ENCODE data around the gene POLR3C.

POLR3C gene

DNA sequence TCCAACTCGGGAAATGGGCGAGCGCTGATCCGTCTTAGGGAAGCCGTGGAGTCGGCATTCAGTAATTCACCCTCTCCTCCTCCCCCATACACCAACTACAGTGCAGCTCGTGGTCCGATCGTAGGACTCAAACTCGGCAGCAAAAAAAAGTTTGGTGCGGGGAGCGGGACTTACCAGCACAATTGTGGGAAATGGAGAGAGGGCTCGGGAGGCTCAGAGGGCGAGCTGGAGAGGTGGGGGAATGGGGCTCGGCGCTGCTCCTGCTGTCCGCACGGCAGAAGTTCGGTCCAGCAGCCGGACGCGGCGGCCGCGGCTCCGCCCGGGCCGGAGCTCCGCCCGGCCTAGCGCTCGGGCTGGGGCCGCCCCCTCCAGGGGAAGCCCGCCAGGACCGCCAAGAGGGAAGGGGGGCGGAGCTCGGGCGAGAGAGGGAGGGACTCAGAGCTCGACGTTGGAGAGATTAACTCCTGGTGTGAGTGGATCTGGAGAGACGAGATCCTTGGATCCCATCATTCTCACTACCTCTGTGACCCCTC lies 35.6 kb downstream of the POLR3C start:
- peaks cover 3 to 6% of the 10 kb centered on the region in 2 experiments for H3K4me1 ChIP-seq (ENCODE audit: control insufficient read depth in 1 of 2, insufficient read depth in 2 of 2, low read length in 2 of 2)
- peak; percentile 91 to 93 for DNase-seq
- H2BK5ac ChIP-seq (ENCODE audit: low read depth, low read length, poor library complexity): peak overlapping the region; percentile 34
- no peaks in the 10 kb centered on the region for H3K9me3 ChIP-seq (ENCODE audit: insufficient read depth, low read depth, low read length)
- no peak overlapping the region for H2AK5ac ChIP-seq (ENCODE audit: low read length)
- no peak overlapping the region for H3K4ac ChIP-seq (ENCODE audit: low read depth, low read length)
- H4K91ac ChIP-seq (ENCODE audit: low read depth, low read length): peak overlapping the region; percentile 30
- no peak overlapping the region for H4K12ac ChIP-seq (ENCODE audit: low read depth, low read length)
- no CpG with 5 or more reads among the region's 41 CpGs for WGBS (ENCODE audit: extremely low coverage, insufficient coverage, insufficient read length)
- no peak overlapping the region for H2BK12ac ChIP-seq (ENCODE audit: low read length)
- H2AFZ ChIP-seq (ENCODE audit: insufficient read depth, low read length, poor library complexity): peak overlapping the region; percentile 98
- H3K27me3 ChIP-seq (ENCODE audit: insufficient read depth, low read length): no peaks in the 10 kb centered on the region
- peak overlapping the region; percentile 56 for H2BK120ac ChIP-seq (ENCODE audit: insufficient read depth, low read length, poor library complexity)
- H3K14ac ChIP-seq (ENCODE audit: low read length): peak overlapping the region; percentile 38
- peak overlapping the region; percentile 44 for H4K8ac ChIP-seq (ENCODE audit: low read depth, low read length)
- peaks cover 5% of the 10 kb centered on the region for H3K79me1 ChIP-seq (ENCODE audit: low read length)
- peak overlapping the region; percentile 62 for H3K9ac ChIP-seq (ENCODE audit: low read length)
- peak overlapping the region; percentile 99 for H3K4me2 ChIP-seq (ENCODE audit: low read length)
- peaks cover 21 to 24% of the 10 kb centered on the region in 2 experiments for H3K36me3 ChIP-seq (ENCODE audit: control insufficient read depth in 1 of 2, insufficient read depth in 2 of 2, low read length in 2 of 2)
- no peak overlapping the region for H3K23ac ChIP-seq (ENCODE audit: low read length)
- peak overlapping the region; percentile 15 for H3K27ac ChIP-seq (ENCODE audit: low read depth, low read length)
- H3K18ac ChIP-seq (ENCODE audit: low read length): peak overlapping the region; percentile 63
- peaks cover 2% of the 10 kb centered on the region for H3K79me2 ChIP-seq (ENCODE audit: control insufficient read depth, insufficient read depth, low read length, poor library complexity)
- peak overlapping the region; percentile 90 for H3K4me3 ChIP-seq (ENCODE audit: low read depth, low read length)

DNA sequence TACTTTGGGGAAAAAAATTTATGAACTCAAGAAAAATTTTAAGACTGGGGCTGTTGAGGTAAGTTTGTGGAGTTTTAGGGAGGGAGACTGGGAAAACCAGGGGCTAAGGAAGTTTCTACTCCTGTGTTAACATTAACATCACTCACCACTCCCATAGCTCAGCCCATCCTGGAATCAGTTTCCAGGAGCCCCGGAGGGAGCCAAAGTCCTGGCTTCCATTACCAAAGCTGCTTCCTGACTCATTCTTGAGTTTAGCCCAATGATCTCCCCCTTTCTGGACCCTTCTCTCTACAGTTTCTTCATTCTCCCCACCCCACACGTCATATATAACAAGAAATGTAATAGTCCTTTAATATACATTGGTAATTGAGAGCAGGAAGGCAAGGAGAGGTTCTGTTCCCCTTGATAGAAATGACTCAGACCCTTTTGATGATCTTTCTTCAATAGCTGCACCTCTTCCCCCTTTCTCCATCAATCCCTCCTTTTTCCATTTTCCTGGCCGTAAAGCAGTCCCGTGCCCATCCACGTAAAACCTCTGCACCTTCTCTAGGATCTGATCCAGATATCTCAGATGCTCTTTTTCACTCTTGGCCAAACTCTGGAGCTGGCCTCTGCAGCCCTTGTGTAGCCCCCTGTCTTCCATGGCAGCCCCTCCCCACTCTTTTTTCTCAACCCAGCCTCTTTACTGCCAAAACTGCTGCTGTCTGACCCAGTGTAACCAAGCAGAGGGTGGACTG lies 39.5 kb downstream of the POLR3C start:
- H4K91ac ChIP-seq (ENCODE audit: low read depth, low read length): no peak overlapping the region
- H2BK5ac ChIP-seq (ENCODE audit: low read depth, low read length, poor library complexity): no peak overlapping the region
- no peak overlapping the region for H2BK12ac ChIP-seq (ENCODE audit: low read length)
- no peaks in the 10 kb centered on the region for H3K27me3 ChIP-seq (ENCODE audit: insufficient read depth, low read length)
- H4K8ac ChIP-seq (ENCODE audit: low read depth, low read length): no peak overlapping the region
- H3K4me1 ChIP-seq (ENCODE audit: control insufficient read depth in 1 of 2, insufficient read depth in 2 of 2, low read length in 2 of 2): peaks cover 3% of the 10 kb centered on the region in 2 experiments
- H3K27ac ChIP-seq (ENCODE audit: low read depth, low read length): no peak overlapping the region
- H3K4me3 ChIP-seq (ENCODE audit: low read depth, low read length): no peak overlapping the region
- no peak overlapping the region for H3K9ac ChIP-seq (ENCODE audit: low read length)
- no peak for DNase-seq
- no peaks in the 10 kb centered on the region for H3K36me3 ChIP-seq (ENCODE audit: control insufficient read depth in 1 of 2, insufficient read depth in 2 of 2, low read length in 2 of 2)
- no peak overlapping the region for H3K4me2 ChIP-seq (ENCODE audit: low read length)
- H3K9me3 ChIP-seq (ENCODE audit: insufficient read depth, low read depth, low read length): peaks cover 1% of the 10 kb centered on the region
- H2BK120ac ChIP-seq (ENCODE audit: insufficient read depth, low read length, poor library complexity): no peak overlapping the region
- H3K4ac ChIP-seq (ENCODE audit: low read depth, low read length): no peak overlapping the region
- no peak overlapping the region for H3K14ac ChIP-seq (ENCODE audit: low read length)
- H3K79me1 ChIP-seq (ENCODE audit: low read length): peaks cover 4% of the 10 kb centered on the region
- no peak overlapping the region for H3K23ac ChIP-seq (ENCODE audit: low read length)
- peaks cover 2% of the 10 kb centered on the region for H3K79me2 ChIP-seq (ENCODE audit: control insufficient read depth, insufficient read depth, low read length, poor library complexity)
- no CpG with 5 or more reads among the region's 5 CpGs for WGBS (ENCODE audit: extremely low coverage, insufficient coverage, insufficient read length)
- H4K12ac ChIP-seq (ENCODE audit: low read depth, low read length): no peak overlapping the region
- no peak overlapping the region for H3K18ac ChIP-seq (ENCODE audit: low read length)
- no peak overlapping the region for H2AK5ac ChIP-seq (ENCODE audit: low read length)
- no peak overlapping the region for H2AFZ ChIP-seq (ENCODE audit: insufficient read depth, low read length, poor library complexity)

DNA sequence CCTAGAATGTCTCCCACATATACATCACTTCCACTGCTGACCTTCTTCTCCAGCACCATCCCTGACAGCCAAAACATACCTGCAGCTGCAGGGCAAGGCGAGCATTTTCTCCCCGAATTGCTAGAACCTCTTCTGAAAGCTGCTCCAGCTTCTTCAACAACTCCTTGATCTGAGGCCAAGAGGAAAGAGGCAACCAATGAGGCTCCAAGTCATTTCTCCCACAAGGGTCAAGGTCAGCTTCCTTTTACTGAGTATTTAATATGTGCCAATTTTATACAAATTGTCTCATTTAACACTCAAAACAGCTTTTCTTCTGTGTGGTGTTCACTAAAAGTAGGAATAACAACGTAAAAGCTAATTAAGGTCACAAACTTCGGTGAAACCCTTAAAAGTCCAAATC lies 44.2 kb downstream of the POLR3C start:
- Histone ChIP-seq H2BK5ac (ENCODE audit: low read depth, low read length, poor library complexity) (no peak overlapping the region), H3K79me2 (ENCODE audit: control insufficient read depth, insufficient read depth, low read length, poor library complexity) (no peaks in the 10 kb centered on the region), H3K23ac (ENCODE audit: low read length) (no peak overlapping the region), H3K4ac (ENCODE audit: low read depth, low read length) (no peak overlapping the region), H3K79me1 (ENCODE audit: low read length) (no peaks in the 10 kb centered on the region), H2BK12ac (ENCODE audit: low read length) (no peak overlapping the region), H3K18ac (ENCODE audit: low read length) (no peak overlapping the region), H3K27ac (ENCODE audit: low read depth, low read length) (no peak overlapping the region), H2BK120ac (ENCODE audit: insufficient read depth, low read length, poor library complexity) (no peak overlapping the region), H3K4me2 (ENCODE audit: low read length) (no peak overlapping the region), H3K4me3 (ENCODE audit: low read depth, low read length) (no peak overlapping the region), H3K14ac (ENCODE audit: low read length) (no peak overlapping the region), H3K9ac (ENCODE audit: low read length) (no peak overlapping the region), H4K12ac (ENCODE audit: low read depth, low read length) (no peak overlapping the region), H2AK5ac (ENCODE audit: low read length) (no peak overlapping the region), H3K27me3 (ENCODE audit: insufficient read depth, low read length) (peaks cover 15% of the 10 kb centered on the region), H4K8ac (ENCODE audit: low read depth, low read length) (no peak overlapping the region), H4K91ac (ENCODE audit: low read depth, low read length) (no peak overlapping the region), H3K36me3 (ENCODE audit: control insufficient read depth in 1 of 2, insufficient read depth in 2 of 2, low read length in 2 of 2) (no peaks in the 10 kb centered on the region), H3K4me1 (ENCODE audit: control insufficient read depth in 1 of 2, insufficient read depth in 2 of 2, low read length in 2 of 2) (peaks cover 4 to 6% of the 10 kb centered on the region in 2 experiments), H3K9me3 (ENCODE audit: insufficient read depth, low read depth, low read length) (peaks cover 4% of the 10 kb centered on the region), H2AFZ (ENCODE audit: insufficient read depth, low read length, poor library complexity) (no peak overlapping the region)
- DNase-seq: no peak
- WGBS (ENCODE audit: extremely low coverage, insufficient coverage, insufficient read length): no CpG with 5 or more reads among the region's 4 CpGs

DNA sequence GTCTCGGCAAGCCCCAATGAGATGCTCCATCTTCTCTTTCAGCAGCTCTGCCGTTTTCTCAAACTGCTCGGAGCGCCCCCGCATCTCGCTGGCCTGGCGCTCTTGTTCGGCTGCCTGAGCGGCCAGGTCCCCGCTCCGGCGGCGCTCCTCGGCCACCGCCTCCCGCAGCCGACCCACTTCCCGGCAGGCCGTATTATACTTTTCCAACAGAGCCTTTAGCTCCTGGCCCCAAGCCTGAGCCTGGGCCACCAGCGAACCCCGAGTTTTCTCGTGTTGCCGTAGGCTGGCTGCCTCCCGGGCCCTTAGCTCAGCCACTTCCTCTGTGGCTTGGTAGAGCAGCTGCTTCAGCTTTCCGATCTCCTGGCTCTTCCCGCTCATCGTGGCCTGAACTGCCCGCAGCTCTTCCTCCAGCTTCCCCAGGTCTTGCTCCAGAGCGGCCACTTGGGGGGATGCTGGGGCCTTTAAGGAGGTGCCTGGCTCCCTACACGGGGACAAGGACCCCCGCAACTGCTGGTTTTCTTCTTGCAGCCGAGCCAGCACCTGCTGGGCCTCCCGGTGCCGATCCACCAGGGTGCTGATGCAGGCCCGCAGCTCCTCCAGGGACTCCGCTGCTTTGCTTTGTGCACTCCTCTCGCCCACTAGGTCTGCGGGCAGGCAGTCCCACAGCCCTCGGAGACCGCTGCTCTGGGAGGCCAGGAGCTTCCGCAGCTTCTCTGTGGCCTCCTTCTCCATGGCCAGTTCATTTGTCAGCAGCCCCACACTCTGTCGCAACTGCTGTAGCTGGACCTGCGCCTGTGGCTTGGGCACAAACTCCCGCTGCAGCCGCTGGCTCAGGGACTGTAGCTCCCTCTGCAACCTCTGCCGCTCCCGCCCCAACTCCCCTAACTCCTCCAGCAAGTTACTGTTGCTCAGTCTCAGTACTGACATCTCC lies 48.3 kb downstream of the POLR3C start:
- H3K27ac ChIP-seq (ENCODE audit: low read depth, low read length): no peak overlapping the region
- peak overlapping the region; percentile 31 for H4K12ac ChIP-seq (ENCODE audit: low read depth, low read length)
- peak overlapping the region; percentile 71 for H3K4me2 ChIP-seq (ENCODE audit: low read length)
- H3K14ac ChIP-seq (ENCODE audit: low read length): no peak overlapping the region
- peak overlapping the region; percentile 72 for H4K8ac ChIP-seq (ENCODE audit: low read depth, low read length)
- peak overlapping the region; percentile 59 for H2AFZ ChIP-seq (ENCODE audit: insufficient read depth, low read length, poor library complexity)
- H2AK5ac ChIP-seq (ENCODE audit: low read length): no peak overlapping the region
- no peaks in the 10 kb centered on the region for H3K36me3 ChIP-seq (ENCODE audit: control insufficient read depth in 1 of 2, insufficient read depth in 2 of 2, low read length in 2 of 2)
- H3K79me1 ChIP-seq (ENCODE audit: low read length): no peaks in the 10 kb centered on the region
- DNase-seq: no peak
- H3K27me3 ChIP-seq (ENCODE audit: insufficient read depth, low read length): peaks cover 15% of the 10 kb centered on the region
- no peak overlapping the region for H3K4me3 ChIP-seq (ENCODE audit: low read depth, low read length)
- H2BK12ac ChIP-seq (ENCODE audit: low read length): no peak overlapping the region
- peaks cover 4% of the 10 kb centered on the region for H3K9me3 ChIP-seq (ENCODE audit: insufficient read depth, low read depth, low read length)
- no peak overlapping the region for H2BK5ac ChIP-seq (ENCODE audit: low read depth, low read length, poor library complexity)
- no peak overlapping the region for H3K23ac ChIP-seq (ENCODE audit: low read length)
- H3K79me2 ChIP-seq (ENCODE audit: control insufficient read depth, insufficient read depth, low read length, poor library complexity): no peaks in the 10 kb centered on the region
- no peak overlapping the region for H4K91ac ChIP-seq (ENCODE audit: low read depth, low read length)
- H3K18ac ChIP-seq (ENCODE audit: low read length): no peak overlapping the region
- peaks cover 4 to 6% of the 10 kb centered on the region in 2 experiments for H3K4me1 ChIP-seq (ENCODE audit: control insufficient read depth in 1 of 2, insufficient read depth in 2 of 2, low read length in 2 of 2)
- H3K9ac ChIP-seq (ENCODE audit: low read length): no peak overlapping the region
- H2BK120ac ChIP-seq (ENCODE audit: insufficient read depth, low read length, poor library complexity): no peak overlapping the region
- no CpG with 5 or more reads among the region's 47 CpGs for WGBS (ENCODE audit: extremely low coverage, insufficient coverage, insufficient read length)
- H3K4ac ChIP-seq (ENCODE audit: low read depth, low read length): no peak overlapping the region

All from trophoblast cell (in vitro differentiated cells and primary cell).